Stomach (tissue), 9 donors: ENCODE measurements around the gene MCM3AP. TPM values are rescaled to one million over a fixed set of nuclear protein-coding genes. Genes with fewer than 3 reads are reported as not detected.

Source experiments
- DNase-seq, 2 donors: peaks; one replicate each; pipeline versions ENCODE4 v3.0.0 to v3.0.0-alpha.2; 2013 to 2019
- H3K27ac ChIP-seq, 5 donors: fragments of 200-600 bp in 4 of 5; sonication (generic) in 4 of 5; one replicate each; pipeline ENCODE4 v1.5.1; 2013 to 2019; ENCODE audit warnings: mild to moderate bottlenecking in 1 of 5, moderate library complexity in 1 of 5
- H3K27me3 ChIP-seq, 3 donors: fragments of 200-600 bp; sonication (generic); one replicate each; pipeline ENCODE4 v1.5.1; 2017 to 2019; ENCODE audit warnings: mixed run types in 1 of 3
- H3K36me3 ChIP-seq, 4 donors: fragments of 200-600 bp; sonication (generic); 1 replicate in 3 of 4; 2 replicates in 1 of 4; pipeline ENCODE4 v1.5.1; 2016 to 2019
- H3K4me1 ChIP-seq, 4 donors: fragments of 200-600 bp; sonication (generic); one replicate each; pipeline ENCODE4 v1.5.1; 2016 to 2019
- H3K4me3 ChIP-seq, 4 donors: fragments of 200-600 bp; sonication (generic) in 3 of 4; one replicate each; pipeline ENCODE4 v1.5.1; 2016 to 2019; ENCODE audit warnings: mild to moderate bottlenecking in 1 of 4
- H3K9me3 ChIP-seq, 4 donors: fragments of 200-600 bp; sonication (generic); one replicate each; pipeline ENCODE4 v1.5.1; 2016 to 2019
- CTCF ChIP-seq, 7 experiments: fragments of 450-650 bp in 4 of 7; fragments of 200-600 bp in 3 of 7; sonication (generic) in 3 of 7; IDR thresholded peaks; one replicate each; pipeline ENCODE4 v1.5.1; 2016 to 2019; ENCODE audit warnings: antibody characterized with exemption in 7 of 7, control low read depth in 2 of 7, mild to moderate bottlenecking in 1 of 7
- EP300 ChIP-seq: sonication (generic); formaldehyde crosslinking; IDR thresholded peaks from one replicate; pipeline ENCODE4 v1.6.1; 2017; ENCODE audit warnings: antibody characterized with exemption
- POLR2A ChIP-seq, 4 donors: fragments of 450-650 bp; IDR thresholded peaks; one replicate each; pipeline ENCODE4 v1.6.1; 2016; ENCODE audit warnings: antibody characterized with exemption in 4 of 4, control low read depth in 2 of 4, mild to moderate bottlenecking in 1 of 4, moderate library complexity in 1 of 4
- POLR2AphosphoS5 ChIP-seq, 3 donors: sonication (generic); formaldehyde crosslinking; IDR thresholded peaks; one replicate each; pipeline ENCODE4 v1.6.1; 2016; ENCODE audit warnings: antibody characterized with exemption in 3 of 3
- WGBS, 5 donors: extraction: QIAGEN DNeasy Blood & Tissue Kit in 3 of 5; methylation state at CpG; one replicate each; pipeline versions ENCODE4 v1.1.5 to v1.1.7; 2013 to 2018; 5-methylcytosine and 5-hydroxymethylcytosine counted together
- intact Hi-C: fragments of 100-400 bp; cut with DNase I; formaldehyde crosslinking; loops from one replicate; pipeline ENCODE4 v1.15.1; 2023; ENCODE audit warnings: low total_unique reads
- polyA plus RNA-seq, 3 donors: library from polyadenylated mRNA; stranded (reverse); fragments of 200-250 nt; gene quantifications; one replicate each; pipeline ENCODE4 v1.2.3, GENCODE V29; 2013
- total RNA-seq, 5 donors: library from RNA; depleted of rRNA; stranded (reverse); fragments of >200 nt; gene quantifications; one replicate each; pipeline versions ENCODE4 v1.1.0 to v1.2.3, GENCODE V29; 2014 to 2016
- donor health status: healthy with polysubstance abuse.
- donor health status: Bipolar disorder and iron deficiency.
- donor health status: healthy.

The MCM3AP gene
- total and polyA plus RNA-seq, 8 donors: 18.9 to 555 (median 57.4) TPM

GRCh38 chr21:46320331-46320801 lies 35.0 kb upstream of the MCM3AP start:
- 64 to 74% (median 70%) methylated on average over 4 of the region's 4 CpGs for WGBS, 5 donors
- Histone ChIP-seq H3K4me3 (no peak overlapping the region), H3K9me3 (no peaks in the 10 kb centered on the region), H3K27ac (no peak overlapping the region), H3K36me3 (no peaks in the 10 kb centered on the region), H3K27me3 (no peaks in the 10 kb centered on the region), H3K4me1 (peaks cover 16 to 52% (median 29%) of the 10 kb centered on the region in 4 donors)
- intact Hi-C loops: no loop called here
- TF ChIP-seq CTCF (IDR thresholded peaks at IDR 0.05) (no peak), POLR2A (IDR thresholded peaks at IDR 0.05) (no peak), POLR2AphosphoS5 (IDR thresholded peaks at IDR 0.05) (no peak), EP300 (no peak)
- no peak for DNase-seq

GRCh38 chr21:46319186-46319585 lies 33.8 kb upstream of the MCM3AP start:
- TF ChIP-seq EP300: no peak
- TF ChIP-seq POLR2AphosphoS5 (IDR thresholded peaks at IDR 0.05): no peak
- TF ChIP-seq POLR2A (IDR thresholded peaks at IDR 0.05): no peak
- TF ChIP-seq CTCF (IDR thresholded peaks at IDR 0.05): no peak
- WGBS, 5 donors: 89 to 98% (median 94%) methylated on average over 6 to 7 of the region's 7 CpGs
- no peak for DNase-seq
- H3K9me3 ChIP-seq: no peaks in the 10 kb centered on the region
- H3K27me3 ChIP-seq: no peaks in the 10 kb centered on the region
- no peak overlapping the region for H3K27ac ChIP-seq
- peaks cover 0 to 6% (median 1%) of the 10 kb centered on the region in 4 donors for H3K36me3 ChIP-seq
- H3K4me1 ChIP-seq: peaks cover 15 to 48% (median 22%) of the 10 kb centered on the region in 4 donors
- H3K4me3 ChIP-seq: no peak overlapping the region
- intact Hi-C loops: no loop called here

GRCh38 chr21:46318464-46318845 lies 33.0 kb upstream of the MCM3AP start:
- intact Hi-C loops: no loop called here
- H3K9me3 ChIP-seq: no peaks in the 10 kb centered on the region
- no peak for DNase-seq

GRCh38 chr21:46317710-46318463 lies 32.5 kb upstream of the MCM3AP start:
- Histone ChIP-seq H3K36me3 (peaks cover 0 to 7% (median 1%) of the 10 kb centered on the region in 4 donors), H3K9me3 (no peaks in the 10 kb centered on the region), H3K27me3 (no peaks in the 10 kb centered on the region), H3K27ac (peak overlapping the region in 1 of 5 donors; percentile 15), H3K4me1 (peaks cover 11 to 43% (median 16%) of the 10 kb centered on the region in 4 donors), H3K4me3 (no peak overlapping the region)
- WGBS, 5 donors: 62 to 84% (median 67%) methylated on average over 11 to 20 of the region's 20 CpGs
- TF ChIP-seq EP300 (no peak), CTCF (IDR thresholded peaks at IDR 0.05) (no peak), POLR2AphosphoS5 (IDR thresholded peaks at IDR 0.05) (no peak), POLR2A (IDR thresholded peaks at IDR 0.05) (no peak)
- intact Hi-C loops: no loop called here
- peak in 1 of 2 donors; percentile 87 for DNase-seq

More at GRCh38 chr21:46318464-46318845, 33.0 kb upstream of the MCM3AP start:
- H3K27ac ChIP-seq: peak overlapping the region in 1 of 5 donors; percentile 15
- 68 to 91% (median 80%) methylated on average over 3 to 4 of the region's 4 CpGs for WGBS, 5 donors
- H3K4me1 ChIP-seq: peaks cover 15 to 48% (median 21%) of the 10 kb centered on the region in 4 donors
- H3K36me3 ChIP-seq: peaks cover 0 to 7% (median 1%) of the 10 kb centered on the region in 4 donors
- no peak overlapping the region for H3K4me3 ChIP-seq
- no peaks in the 10 kb centered on the region for H3K27me3 ChIP-seq
- no peak for TF ChIP-seq POLR2A (IDR thresholded peaks at IDR 0.05)
- no peak for TF ChIP-seq CTCF (IDR thresholded peaks at IDR 0.05)
